ENCODE measurements around the gene MAP3K13. TPM values are rescaled to one million over a fixed set of nuclear protein-coding genes. Genes with fewer than 3 reads are reported as not detected.

The MAP3K13 gene
- total and polyA plus RNA-seq, 2 of the 13 experiments (the other 11 are each of a cell fraction or from before 2014, with no cell fraction given): 24.2 to 26.5 TPM

DNA sequence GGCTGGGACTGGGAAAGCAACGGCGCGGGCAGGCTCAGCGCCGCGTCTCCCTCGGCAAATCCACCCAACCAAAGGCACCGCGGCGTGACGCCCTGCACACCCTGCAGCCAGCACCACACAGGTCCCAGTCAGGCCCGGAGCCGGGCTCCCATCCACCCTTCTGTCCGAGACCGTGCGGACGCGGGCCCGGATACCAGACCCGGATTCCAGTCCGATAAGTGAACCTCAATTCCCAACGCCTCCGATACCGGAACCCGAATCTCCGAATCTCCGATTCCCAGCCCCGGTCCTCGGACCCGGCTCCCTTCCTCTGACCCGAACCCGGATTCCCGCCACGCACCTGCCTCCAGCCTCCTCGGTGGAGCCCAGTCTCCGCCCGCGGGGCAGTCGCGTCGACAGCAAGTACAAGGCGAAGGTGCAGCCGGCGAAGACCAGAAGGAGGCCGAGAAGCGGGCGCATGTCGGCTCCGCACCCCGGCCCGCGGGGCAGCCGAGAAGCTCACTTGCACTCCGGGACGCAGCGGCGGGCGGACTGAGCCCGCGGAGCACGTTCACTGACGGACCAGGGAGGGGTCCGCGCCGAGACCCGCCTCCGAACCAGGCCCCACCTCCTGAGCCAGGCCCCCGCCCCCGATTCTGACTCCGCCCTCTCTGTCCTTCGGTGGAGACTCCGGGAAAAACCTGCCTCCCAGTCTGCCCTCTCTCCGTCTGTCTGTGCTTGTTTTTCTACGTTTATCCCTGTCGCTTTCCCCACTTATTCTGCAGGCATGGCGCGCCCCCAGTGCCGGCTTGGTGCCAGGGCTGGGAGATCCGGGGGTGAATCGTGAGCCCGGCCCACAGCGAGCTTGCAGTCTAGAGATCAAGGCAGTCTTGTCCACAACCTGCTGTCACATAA is 135.8 kb downstream of the MAP3K13 start, which contains the start of gene TMEM41A (continued):
- TF ChIP-seq, protein P1, sequence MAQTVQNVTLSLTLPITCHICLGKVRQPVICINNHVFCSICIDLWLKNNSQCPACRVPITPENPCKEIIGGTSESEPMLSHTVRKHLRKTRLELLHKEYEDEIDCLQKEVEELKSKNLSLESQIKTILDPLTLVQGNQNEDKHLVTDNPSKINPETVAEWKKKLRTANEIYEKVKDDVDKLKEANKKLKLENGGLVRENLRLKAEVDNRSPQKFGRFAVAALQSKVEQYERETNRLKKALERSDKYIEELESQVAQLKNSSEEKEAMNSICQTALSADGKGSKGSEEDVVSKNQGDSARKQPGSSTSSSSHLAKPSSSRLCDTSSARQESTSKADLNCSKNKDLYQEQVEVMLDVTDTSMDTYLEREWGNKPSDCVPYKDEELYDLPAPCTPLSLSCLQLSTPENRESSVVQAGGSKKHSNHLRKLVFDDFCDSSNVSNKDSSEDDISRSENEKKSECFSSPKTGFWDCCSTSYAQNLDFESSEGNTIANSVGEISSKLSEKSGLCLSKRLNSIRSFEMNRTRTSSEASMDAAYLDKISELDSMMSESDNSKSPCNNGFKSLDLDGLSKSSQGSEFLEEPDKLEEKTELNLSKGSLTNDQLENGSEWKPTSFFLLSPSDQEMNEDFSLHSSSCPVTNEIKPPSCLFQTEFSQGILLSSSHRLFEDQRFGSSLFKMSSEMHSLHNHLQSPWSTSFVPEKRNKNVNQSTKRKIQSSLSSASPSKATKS (CRISPR knock-in tag; IDR thresholded peaks at IDR 0.05): no peak
- TF ChIP-seq, protein P2, sequence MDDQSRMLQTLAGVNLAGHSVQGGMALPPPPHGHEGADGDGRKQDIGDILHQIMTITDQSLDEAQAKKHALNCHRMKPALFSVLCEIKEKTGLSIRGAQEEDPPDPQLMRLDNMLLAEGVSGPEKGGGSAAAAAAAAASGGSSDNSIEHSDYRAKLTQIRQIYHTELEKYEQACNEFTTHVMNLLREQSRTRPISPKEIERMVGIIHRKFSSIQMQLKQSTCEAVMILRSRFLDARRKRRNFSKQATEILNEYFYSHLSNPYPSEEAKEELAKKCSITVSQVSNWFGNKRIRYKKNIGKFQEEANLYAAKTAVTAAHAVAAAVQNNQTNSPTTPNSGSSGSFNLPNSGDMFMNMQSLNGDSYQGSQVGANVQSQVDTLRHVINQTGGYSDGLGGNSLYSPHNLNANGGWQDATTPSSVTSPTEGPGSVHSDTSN (CRISPR knock-in tag; IDR thresholded peaks at IDR 0.05; ENCODE audit: borderline replicate concordance): no peak
- TF ChIP-seq GATAD2A (CRISPR knock-in tag; IDR thresholded peaks at IDR 0.05): peak; percentile 69; the same call in 1 of the 2 replicates
- TF ChIP-seq CREB1 (IDR thresholded peaks at IDR 0.05): 0 out of 2 replicates have a peak, but pooled peaks have one; percentile 18
- TF ChIP-seq CREB1 (CRISPR knock-in tag; IDR thresholded peaks at IDR 0.05): peak; percentile 34; the same call in 1 of the 2 replicates
- TF ChIP-seq ZNF619 (CRISPR knock-in tag; IDR thresholded peaks at IDR 0.05): peak; percentile 94; the same call in 1 of the 2 replicates
- TF ChIP-seq ONECUT2 (CRISPR knock-in tag; IDR thresholded peaks at IDR 0.05): no peak
- peak; percentile 90 for TF ChIP-seq ZMYM2 (CRISPR knock-in tag; IDR thresholded peaks at IDR 0.05)
- peak; percentile 51; the same call in 1 of the 2 replicates for TF ChIP-seq MIER2 (CRISPR knock-in tag; IDR thresholded peaks at IDR 0.05)
- TF ChIP-seq, protein P3, sequence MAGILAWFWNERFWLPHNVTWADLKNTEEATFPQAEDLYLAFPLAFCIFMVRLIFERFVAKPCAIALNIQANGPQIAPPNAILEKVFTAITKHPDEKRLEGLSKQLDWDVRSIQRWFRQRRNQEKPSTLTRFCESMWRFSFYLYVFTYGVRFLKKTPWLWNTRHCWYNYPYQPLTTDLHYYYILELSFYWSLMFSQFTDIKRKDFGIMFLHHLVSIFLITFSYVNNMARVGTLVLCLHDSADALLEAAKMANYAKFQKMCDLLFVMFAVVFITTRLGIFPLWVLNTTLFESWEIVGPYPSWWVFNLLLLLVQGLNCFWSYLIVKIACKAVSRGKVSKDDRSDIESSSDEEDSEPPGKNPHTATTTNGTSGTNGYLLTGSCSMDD (CRISPR knock-in tag; IDR thresholded peaks at IDR 0.05): no peak
- peak; percentile 83 for TF ChIP-seq POLR2AphosphoS5 (IDR thresholded peaks at IDR 0.05; ENCODE audit: low read depth, low read length)
- no peak for TF ChIP-seq NCOA5 (CRISPR knock-in tag; IDR thresholded peaks at IDR 0.05)
- peak; percentile 33; the same call in 1 of the 2 replicates for TF ChIP-seq ZNF292 (CRISPR knock-in tag; IDR thresholded peaks at IDR 0.05; ENCODE audit: borderline replicate concordance, low read depth)
- TF ChIP-seq, protein P4, sequence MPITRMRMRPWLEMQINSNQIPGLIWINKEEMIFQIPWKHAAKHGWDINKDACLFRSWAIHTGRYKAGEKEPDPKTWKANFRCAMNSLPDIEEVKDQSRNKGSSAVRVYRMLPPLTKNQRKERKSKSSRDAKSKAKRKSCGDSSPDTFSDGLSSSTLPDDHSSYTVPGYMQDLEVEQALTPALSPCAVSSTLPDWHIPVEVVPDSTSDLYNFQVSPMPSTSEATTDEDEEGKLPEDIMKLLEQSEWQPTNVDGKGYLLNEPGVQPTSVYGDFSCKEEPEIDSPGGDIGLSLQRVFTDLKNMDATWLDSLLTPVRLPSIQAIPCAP (CRISPR knock-in tag; IDR thresholded peaks at IDR 0.05; ENCODE audit: low read depth): no peak; the same call in 1 of the 2 replicates
- no peak for TF ChIP-seq ZNF839 (CRISPR knock-in tag; IDR thresholded peaks at IDR 0.05; ENCODE audit: borderline replicate concordance)
- TF ChIP-seq RELA (CRISPR knock-in tag; IDR thresholded peaks at IDR 0.05): no peak
- peak; percentile 74; the same call in 1 of the 2 replicates for TF ChIP-seq ZNF569 (CRISPR knock-in tag; IDR thresholded peaks at IDR 0.05; ENCODE audit: borderline replicate concordance)
- TF ChIP-seq RBM39 (IDR thresholded peaks at IDR 0.05; ENCODE audit: low read depth, low read length, poor library complexity, severe bottlenecking): peak; percentile 98
- peak; percentile 99 for TF ChIP-seq SPEN (CRISPR knock-in tag; IDR thresholded peaks at IDR 0.05; ENCODE audit: low read depth)
- no peak for TF ChIP-seq EZH2 (conservative IDR thresholded peaks at IDR 0.05; ENCODE audit: low read depth, low read length)
- TF ChIP-seq KAT7 (CRISPR knock-in tag; IDR thresholded peaks at IDR 0.05; ENCODE audit: borderline replicate concordance): peak; percentile 97
- TF ChIP-seq IKZF4 (CRISPR knock-in tag; IDR thresholded peaks at IDR 0.05; ENCODE audit: borderline replicate concordance, low read depth, not compliant biosample characterization): peak; percentile 86
- TF ChIP-seq, protein P5, sequence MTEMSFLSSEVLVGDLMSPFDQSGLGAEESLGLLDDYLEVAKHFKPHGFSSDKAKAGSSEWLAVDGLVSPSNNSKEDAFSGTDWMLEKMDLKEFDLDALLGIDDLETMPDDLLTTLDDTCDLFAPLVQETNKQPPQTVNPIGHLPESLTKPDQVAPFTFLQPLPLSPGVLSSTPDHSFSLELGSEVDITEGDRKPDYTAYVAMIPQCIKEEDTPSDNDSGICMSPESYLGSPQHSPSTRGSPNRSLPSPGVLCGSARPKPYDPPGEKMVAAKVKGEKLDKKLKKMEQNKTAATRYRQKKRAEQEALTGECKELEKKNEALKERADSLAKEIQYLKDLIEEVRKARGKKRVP (CRISPR knock-in tag; IDR thresholded peaks at IDR 0.05): no peak; a peak in 2 of 4 replicates

Data from HepG2 (cell line).